Glomerular visceral epithelial cell (primary cell): Measurements from ENCODE around the gene SPATA6L.

ENCODE experiments used
- DNase-seq: peaks from one replicate; pipeline ENCODE4 v3.0.0-alpha.2; 2016; ENCODE audit errors: extremely low spot score

SPATA6L gene

GRCh38 chr9:4666042-4666699, at the start of gene SPATA6L:
TSS of gene SPATA6L (minus strand) at chr9:4666480. CDS start at chr9:4666250, 230 bp downstream.
- DNase-seq, result peak; percentile 68

- no peak for DNase-seq
Measured at GRCh38 chr9:4714266-4715016, 48.2 kb upstream of the SPATA6L start.

GRCh38 chr9:4713849-4714248, 47.6 kb upstream of the SPATA6L start:
- DNase-seq, result no peak

- no peak for DNase-seq
Measured at GRCh38 chr9:4709380-4709779, 43.1 kb upstream of the SPATA6L start.

- DNase-seq, result no peak
Measured at GRCh38 chr9:4706971-4707622, 40.8 kb upstream of the SPATA6L start.

GRCh38 chr9:4706021-4706420, 39.7 kb upstream of the SPATA6L start:
- DNase-seq, result no peak

- DNase-seq, result no peak
Measured at GRCh38 chr9:4704129-4704528, 37.8 kb upstream of the SPATA6L start.

GRCh38 chr9:4701526-4701925, 35.2 kb upstream of the SPATA6L start:
- no peak for DNase-seq

GRCh38 chr9:4700932-4701331, 34.7 kb upstream of the SPATA6L start:
- DNase-seq, result no peak

- no peak for DNase-seq
Measured at GRCh38 chr9:4700091-4700490, 33.8 kb upstream of the SPATA6L start.

- DNase-seq, result no peak
Measured at GRCh38 chr9:4691795-4692194, 25.5 kb upstream of the SPATA6L start.

GRCh38 chr9:4690144-4690543, 23.9 kb upstream of the SPATA6L start:
- no peak for DNase-seq

GRCh38 chr9:4689687-4690104, 23.4 kb upstream of the SPATA6L start:
- DNase-seq, result no peak

GRCh38 chr9:4689021-4689420, 22.7 kb upstream of the SPATA6L start:
- no peak for DNase-seq

GRCh38 chr9:4686584-4686983, 20.3 kb upstream of the SPATA6L start:
- DNase-seq, result no peak

GRCh38 chr9:4686112-4686511, 19.8 kb upstream of the SPATA6L start:
- no peak for DNase-seq

- DNase-seq, result no peak
Measured at GRCh38 chr9:4684820-4685219, 18.5 kb upstream of the SPATA6L start.

- no peak for DNase-seq
Measured at GRCh38 chr9:4680750-4681149, 14.5 kb upstream of the SPATA6L start.

- DNase-seq, result no peak
Measured at GRCh38 chr9:4680173-4680525, 13.9 kb upstream of the SPATA6L start.

- DNase-seq, result peak; percentile 96
Measured at GRCh38 chr9:4679268-4680172, 13.2 kb upstream of the SPATA6L start, which contains the start of gene CDC37L1. TSS of gene CDC37L1 (plus strand) at chr9:4679569. CDS start at chr9:4679768, 199 bp downstream.

- DNase-seq, result peak; percentile 47
Measured at GRCh38 chr9:4678679-4679267, 12.5 kb upstream of the SPATA6L start.
